Kidney tubule cell (primary cell): ENCODE data around the gene CLRN1.

Experiments
- DNase-seq: peaks from one replicate; pipeline ENCODE4 v3.0.0-alpha.2; 2018; ENCODE audit warnings: low spot score

CLRN1 gene

DNA sequence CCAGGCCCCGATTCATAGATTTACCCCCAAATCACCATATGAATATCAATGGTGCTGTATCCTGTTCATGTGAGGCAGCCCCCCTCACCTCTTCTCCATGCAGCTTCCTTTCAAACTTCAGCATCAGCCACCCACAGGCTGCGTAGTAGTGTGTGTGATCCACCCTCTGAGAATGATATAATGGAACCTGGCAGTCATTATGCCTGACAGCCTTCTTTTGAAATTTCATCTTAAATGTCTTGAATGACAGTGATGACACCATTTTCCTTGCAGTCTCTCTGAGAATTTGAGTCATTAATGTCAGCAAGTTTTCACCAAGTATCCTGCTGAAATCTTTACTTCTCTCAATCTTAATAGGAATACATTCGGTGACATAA lies 3.5 kb upstream of the CLRN1 start:
- DNase-seq, result no peak

DNA sequence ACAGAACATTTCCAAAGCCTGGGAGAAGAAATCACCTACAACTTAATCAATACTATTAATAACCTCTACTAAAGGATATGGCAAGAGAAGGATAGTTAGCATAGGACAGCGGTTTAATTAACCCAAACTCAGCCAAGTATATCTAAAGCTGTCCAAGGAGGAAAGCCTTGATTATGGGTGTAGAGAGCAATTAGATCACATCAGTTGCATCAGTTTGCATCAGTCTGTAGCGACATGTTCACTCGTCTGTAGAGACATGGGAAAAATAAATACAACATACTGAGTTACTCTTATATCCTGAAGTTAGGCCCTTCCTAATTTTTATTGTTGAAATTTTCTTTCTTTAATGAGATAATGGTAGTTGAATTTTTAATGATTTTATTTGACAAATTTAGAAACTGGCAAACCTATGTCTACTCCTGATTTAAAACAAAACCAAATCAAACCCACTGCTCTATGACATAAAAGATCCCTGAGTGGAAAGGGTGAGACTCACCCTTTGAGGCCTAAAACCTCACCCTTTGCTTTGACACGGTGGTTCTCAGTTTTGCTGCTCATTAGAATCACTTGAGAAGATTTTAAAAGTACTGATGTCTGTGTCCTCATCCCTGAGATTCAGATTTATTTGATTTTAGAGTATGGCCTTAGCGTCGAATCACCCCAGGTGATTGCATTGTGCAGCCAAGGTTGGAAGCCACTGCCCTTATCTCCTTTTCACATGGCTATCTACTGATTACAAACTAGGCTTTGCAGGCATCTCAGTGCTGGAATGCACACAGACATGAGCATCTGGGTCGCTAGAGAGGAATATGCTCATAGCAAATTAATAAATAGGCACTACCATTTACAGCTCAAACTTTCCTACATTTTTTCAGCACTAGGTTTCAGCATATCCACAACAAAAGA lies 2.8 kb upstream of the CLRN1 start:
- DNase-seq, result no peak

DNA sequence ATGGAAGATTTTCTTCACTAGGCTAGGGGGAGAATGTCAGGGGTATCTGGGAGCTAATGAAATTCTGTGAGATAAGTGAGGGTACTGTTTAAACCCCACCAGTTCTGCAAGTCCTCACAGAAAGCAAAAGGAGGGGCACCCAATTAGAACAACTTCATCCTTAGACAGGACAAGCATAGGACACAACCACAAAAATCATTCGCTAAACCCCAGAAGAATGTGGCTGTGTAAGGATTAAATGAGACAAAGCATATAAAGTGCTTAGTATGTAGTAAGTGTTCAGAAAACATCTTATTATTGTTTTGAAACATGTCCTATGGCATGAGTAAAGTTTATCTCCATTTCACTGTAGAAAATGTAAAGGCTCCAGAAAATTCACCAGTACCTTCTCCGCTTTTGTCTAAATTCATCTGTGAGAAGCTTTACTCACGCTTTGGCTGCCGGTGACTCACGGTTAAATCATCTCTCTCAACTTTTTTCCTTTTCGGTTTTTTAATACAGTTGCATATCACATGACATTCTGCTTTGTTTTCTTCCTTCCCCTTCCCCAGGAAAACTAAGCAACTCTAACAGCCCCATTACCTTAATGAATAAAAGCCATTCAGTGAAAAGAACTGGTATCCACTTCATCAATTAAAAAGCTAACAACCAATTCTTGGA lies 1.7 kb downstream of the CLRN1 start:
- peak; percentile 42 for DNase-seq

DNA sequence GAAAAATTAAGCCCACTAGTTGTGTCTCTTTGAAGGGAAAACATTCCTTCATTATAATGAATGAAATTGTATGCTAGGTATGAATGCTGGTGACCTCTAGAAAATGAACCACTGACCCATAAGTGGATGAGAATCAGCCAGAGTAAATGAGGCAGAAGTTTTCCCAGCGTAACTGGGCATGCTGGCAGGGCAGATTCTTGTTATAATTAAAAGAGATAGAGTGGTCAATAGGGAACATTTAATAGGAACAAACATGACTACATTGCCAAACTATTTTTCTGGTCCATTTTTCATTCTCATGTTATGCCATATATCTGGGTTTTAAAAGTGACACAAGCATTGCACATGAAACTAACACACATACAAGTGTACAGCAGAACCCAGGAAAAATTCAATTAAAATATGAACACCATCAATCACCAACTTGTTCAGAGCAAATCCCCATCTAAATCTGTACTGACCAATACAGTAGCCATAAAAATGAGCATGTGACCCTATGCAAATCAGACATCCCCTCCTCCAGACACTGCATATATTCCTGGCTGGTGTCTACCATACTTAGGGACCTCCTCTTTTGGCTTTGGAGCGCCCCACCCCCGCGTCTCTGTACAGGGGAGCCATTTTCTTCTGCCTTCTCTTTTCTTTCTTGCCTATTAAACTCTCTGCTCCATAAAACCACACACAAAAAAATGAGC lies 4.0 kb downstream of the CLRN1 start:
- no peak for DNase-seq

DNA sequence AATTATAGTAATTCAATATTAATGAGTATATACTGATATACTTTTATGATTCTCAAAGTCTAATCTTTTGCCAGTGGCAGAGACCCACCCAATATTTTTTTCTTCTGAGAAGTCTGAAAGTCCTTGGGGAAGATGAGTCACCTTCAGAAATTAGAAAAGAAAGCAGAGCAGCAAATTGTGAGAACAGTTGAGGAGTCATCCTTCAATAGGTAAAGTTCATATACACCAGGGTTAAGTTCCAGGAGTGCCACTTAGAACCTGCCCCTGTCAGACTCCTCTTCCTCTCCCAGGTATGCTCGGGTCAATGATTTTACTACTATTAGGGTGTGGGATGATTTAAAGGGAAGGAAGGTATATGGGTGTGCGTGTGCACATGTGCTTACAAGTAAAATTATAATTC lies 7.1 kb downstream of the CLRN1 start:
- DNase-seq, result no peak

DNA sequence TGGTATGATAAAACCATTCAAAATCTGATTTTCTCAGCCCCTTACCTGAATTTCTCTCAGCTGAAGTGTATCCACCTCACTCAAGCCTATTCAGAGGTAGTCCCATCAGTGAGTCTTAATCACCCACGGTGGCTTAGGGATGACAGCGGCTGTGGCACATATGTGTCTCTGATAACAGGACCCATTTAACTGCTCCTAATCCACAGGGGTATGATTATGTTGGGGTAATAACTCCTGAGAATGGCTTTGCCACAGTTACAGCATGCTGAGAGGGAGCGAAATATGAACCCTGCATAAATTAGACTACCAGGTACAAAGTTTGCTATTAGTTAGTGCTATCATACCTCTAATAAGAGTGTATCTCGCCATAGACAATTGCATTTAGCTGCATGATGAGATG lies 10.6 kb downstream of the CLRN1 start:
- DNase-seq, result no peak

DNA sequence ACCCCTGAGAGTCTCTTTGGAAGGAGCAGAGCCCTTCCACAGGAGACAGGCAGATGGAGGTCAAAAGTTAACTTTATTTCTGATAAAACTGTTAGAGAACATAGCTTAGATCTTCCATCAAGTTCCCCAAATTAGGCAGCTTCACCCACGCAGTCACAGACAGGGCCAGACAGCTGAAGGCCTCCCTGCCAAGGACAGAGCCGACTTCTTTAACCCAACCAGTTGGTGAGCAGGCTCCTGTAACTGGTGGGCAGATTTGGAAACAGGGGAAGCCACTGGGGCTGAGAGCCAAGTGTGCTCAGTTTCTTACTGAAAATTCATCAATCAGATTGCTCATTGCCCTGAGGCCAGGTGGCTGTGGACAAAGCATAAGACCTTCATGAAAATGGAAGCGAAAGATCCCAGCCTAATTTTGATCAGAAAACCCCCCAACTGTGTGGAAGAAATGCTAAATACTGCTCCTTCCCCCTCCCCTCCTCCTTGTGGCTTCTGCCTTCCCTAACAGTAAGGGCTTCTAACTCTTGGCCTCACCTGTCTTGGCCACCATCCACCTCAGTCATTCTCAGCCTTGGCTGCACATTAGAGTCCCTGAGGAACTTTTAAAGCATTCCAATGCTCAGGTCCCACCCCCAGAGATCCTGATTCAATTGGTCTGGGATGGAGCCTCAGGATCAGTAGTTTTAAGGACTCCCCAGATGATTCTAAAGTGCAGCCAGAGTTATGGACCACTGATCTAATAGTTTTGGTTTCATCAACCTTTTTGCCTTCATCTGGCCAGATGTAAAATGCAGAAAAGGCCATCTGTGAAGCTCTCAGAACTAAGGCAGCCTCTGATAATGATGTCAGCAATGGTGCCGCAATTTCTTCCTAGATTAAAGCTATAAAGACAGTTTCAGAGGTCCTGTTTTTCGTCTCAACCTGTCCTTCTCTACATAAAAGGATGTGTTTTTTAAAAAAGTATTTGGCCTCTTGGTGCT lies 11.5 kb downstream of the CLRN1 start:
- DNase-seq, result no peak

DNA sequence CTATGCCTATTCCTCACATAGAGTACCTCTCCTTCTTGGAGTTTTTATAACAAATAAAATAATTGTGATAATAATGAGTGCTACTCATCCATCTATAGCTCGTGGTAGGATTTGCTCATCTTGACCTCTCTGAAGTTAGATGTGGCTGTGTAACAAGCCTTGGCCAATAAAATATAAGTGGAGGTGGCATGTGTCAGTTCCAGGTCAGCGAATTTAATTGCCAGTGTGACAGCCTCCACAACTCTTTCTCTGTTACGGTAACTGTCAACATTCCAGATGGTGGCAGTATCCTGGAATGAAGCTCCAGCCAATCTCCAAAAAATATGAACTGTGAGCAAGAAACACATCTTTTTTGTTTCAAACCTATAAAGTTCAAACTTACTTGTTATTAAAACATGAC lies 13.8 kb downstream of the CLRN1 start:
- no peak for DNase-seq

DNA sequence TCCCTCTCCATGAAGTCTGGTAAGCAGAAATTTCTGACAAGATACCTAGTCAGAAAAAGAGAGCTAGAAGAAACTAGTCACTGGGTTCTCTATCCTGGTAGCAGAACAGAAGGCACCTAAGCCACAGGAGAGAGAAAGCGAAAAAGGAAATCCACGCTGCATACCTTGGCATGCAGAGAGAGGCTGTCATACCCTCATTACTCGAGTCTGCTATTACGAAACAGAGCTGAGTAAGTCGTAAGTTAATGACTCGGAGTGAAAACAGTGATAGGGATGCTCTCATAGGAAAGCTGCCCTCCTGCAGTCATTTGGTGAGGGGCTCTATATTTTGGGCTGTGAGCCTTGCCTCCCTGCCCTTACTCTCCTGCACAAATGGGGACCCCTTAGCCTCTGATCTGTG lies 16.2 kb downstream of the CLRN1 start:
- peak; percentile 55 for DNase-seq

DNA sequence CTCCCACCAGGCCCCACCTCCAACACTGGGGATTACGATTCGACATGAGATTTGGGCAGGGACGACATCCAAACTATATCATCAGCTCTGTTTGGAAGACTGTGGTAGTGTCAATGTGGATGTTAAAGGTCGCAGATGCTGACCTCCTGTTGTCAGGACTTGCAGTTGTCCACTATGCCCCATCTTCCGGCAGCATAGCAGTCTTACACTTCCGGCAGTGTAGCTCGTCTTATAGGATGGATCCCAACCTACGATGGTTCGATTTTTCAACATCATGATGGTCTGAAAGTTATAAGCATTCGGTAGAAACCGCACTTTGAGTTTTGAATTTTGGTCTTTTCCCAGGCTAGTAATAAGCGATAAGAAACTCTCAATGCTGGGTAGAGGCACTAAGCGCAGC lies 20.6 kb downstream of the CLRN1 start:
- DNase-seq, result no peak

DNA sequence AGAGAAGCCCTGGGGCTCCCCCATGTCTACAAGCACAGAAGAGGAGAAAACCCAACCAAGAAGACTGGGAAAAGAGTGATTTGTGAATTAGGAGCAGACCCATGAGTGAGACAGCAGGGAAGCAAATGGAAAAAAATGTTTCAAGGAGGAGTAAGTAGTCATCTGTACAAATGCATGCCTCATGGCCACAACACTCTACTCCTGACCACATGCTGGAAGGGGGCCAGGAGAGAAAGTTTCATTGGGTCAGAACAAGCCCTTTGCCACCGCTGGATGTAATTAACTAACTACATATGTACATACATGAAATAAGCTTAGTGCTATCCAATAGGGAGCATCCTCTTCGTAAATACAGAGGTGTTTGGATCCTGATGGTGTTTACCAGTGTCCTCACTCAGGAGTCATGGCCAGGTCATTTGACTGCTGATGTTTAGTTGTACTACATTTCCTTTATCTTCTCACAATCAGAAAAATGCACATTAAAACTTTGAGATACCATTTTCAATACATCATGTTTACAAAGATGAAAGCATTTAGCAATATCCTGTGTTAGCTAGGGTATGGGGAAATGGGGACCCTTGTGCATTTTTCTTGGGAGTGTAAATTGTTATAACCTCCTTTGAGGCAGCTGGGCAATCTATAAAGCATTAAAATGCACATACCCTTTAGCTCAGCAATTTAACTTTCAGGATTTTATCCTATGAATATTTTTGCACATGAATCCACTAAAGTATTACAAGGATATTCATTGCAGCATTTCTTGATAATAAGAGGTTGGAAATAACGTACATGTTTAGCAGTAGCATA lies 27.1 kb downstream of the CLRN1 start:
- peak; percentile 38 for DNase-seq

DNA sequence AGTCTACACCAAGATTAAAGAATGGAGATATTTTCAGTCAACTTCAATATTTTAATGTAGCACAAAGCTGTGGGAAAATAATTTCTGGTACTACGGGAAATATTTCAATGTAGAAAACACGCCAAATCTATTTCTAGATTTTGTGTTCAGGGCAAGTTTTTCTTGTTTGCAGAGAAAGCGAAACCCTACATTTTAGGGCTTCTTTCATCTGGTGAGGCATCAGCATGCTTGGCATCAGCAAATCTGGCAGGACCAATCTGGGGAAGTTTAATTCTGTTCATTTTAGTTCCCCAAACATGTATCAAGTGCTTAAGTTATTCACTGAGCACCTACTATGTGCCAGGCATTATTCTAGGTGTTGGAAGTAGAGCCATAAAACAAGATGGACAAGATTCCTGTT lies 30.3 kb downstream of the CLRN1 start:
- no peak for DNase-seq

DNA sequence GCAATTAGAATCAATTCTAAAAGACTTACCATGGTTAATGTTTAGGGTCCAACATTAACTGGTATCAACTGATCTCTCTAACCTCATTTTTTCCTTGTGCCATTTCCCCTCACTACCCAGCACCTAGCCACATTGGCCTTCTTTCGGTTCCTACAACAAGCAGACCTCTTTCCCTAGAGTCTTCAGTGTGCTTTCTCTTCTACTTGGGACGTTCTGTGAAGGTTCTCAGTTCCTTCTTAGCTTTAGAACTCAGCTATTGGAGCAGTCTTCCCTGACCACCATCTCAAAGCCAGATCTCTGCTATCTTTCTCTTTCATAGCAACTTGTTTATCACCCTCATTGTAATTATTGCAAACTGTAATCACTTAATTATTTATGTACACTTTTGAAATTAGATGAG lies 35.8 kb downstream of the CLRN1 start:
- no peak for DNase-seq

DNA sequence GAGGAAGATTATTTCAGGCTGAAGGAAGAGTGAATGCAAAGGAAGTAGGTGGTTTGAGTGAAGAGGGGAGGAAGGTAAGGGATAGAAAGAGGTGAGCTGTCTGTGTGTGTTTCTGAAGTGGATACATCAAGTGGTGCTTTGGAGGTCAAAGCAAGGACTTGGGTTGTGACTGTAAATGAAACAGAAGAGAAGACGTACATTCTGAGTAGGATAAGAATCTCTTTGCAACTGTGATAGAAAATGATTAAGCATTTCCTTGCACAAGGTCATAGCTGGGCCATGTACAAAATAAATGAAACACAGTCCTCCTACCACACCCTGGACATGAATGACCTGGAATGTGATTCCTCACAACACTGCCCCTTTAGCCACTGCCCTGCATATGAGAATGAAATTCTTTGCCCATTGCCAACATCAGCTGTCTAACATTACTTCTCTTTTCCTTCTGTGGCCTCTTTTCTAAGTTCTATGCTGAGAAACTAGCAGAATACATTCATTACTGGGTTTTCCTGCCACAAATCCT lies 39.0 kb downstream of the CLRN1 start:
- DNase-seq, result no peak

DNA sequence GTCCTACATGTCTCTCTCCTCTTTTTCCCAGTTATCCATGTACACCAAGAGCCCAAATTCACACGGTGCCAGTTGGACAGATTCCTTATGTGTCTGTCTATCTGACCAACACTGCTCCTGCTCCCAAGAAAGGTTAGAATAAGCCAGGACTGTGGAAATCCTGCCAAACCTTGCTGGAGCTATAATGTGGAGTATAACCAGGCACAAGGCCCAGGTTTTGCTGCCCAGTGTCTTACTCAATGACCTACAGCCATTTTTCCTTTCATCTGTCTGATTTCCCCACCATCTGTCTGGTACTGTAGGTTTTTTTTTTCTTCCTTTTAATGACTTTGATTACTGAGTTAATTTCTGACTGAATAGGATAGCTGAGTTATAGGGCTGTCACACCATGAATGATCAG lies 40.8 kb downstream of the CLRN1 start:
- no peak for DNase-seq

DNA sequence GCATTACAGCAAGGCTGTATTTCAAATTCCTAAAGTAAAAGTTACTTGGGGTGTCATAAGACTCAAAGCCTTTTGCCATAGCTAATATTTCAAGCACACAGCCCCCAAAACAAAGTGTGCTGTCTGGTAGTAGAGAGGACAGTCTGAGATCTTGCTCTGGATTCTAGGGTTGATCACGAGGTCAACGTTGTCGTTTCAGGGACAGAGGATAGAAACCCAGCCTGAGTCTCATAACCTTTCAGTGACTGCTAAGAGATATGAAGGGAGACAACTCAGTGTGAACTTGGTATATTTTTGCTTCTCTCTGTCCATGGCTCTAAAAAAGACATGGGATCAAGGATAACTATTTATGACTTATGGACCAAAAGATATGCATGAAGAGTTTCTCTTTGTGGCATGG lies 41.7 kb downstream of the CLRN1 start:
- no peak for DNase-seq

DNA sequence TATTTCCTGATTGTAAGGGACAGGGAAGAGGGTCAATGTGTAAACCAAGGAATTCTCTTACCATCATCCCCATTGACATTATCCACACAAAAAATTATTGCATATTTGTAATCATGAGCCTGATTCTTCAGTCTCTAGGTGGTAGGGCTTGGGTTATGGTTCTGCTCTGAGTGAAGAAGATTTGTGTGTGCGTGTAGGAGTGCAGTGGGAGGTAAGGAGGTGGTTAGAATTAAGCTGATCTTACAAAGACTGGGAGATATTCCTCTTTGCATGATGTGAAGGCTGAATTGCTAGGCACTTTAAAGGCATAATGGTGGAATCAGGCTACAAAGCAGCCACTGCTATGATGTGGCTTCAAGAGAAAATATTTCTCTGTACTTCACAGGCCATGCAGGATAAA lies 44.3 kb downstream of the CLRN1 start:
- DNase-seq, result no peak

DNA sequence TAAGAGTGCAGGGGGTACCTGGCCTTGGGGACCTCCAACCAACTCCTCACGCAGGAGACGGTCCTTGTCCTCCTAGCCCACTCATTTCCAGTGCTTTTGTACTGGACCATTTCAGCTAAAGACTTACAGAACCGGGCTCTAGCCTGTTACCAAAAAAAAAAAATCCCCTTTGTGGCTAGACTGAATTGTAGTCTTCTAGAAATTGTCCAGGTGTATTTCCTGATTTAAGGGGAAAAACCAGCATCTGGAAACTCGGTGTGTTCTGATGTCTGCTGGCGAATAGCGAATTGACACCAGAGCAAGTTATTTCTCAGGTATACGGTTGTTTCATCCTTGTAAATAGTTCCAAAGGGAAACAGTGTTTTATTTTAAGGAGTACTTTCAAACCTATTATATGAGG lies 46.2 kb downstream of the CLRN1 start:
- no peak for DNase-seq

DNA sequence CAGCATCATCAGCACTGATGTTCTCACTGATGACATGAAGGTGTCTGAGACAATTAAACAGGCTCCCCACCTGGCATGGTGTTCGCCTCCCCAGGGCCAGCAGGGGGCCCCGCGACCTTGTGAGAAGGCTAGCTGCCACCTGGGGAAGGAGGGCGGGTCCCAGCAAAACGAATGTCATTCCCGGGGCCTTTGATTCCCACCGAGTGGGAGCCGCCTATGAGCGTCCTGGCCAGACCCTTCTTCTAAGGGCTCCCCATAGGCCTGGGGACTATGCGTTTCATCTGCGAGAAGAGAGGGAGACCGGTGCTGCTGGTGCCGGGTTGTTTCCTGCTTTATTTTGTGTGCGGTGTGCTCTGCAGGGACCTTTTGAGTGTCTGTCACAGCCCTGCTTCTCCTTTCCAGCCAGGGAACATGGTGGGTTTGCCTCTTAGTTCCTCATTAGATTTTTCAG lies 46.8 kb downstream of the CLRN1 start:
- peak; percentile 62 for DNase-seq

DNA sequence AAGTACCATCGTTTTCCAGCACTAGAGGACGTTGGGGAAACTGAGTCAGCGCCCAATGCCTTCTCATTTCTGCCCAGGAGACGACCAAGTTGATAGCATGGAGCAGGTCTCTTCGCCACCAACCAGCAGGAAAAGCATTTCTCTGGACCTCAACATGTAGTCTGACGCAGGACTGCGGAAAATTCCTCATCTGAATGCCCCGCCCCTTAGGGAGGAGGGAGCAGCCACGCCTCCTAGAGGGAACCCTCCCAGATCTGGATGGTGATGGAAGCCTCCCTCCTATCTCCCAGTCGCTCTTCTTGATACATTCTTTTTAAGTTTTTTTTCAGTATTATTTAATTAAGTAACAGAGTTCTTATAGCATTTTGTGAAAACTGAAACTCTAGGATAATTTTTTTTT lies 49.9 kb downstream of the CLRN1 start:
- no peak for DNase-seq

DNA sequence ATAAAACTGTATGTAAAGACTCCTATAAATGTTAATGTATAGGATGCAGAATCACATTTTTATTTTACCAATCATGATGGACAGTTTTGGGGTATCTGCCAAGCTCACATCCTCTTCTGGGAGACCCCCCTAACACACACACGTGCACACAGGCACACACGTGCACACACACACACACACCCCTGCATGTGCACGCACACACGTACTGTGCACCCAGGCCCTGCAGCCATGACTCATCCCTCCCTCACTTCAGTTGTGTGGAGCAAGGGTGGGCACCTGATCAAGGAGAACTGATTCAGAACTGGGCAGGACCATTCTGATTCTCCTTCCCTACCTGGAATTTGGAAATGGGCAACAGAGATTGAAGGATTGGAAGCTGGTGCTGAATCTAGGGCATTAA lies 51.3 kb downstream of the CLRN1 start:
- peak; percentile 2 for DNase-seq
